Measurements from ENCODE around the gene VAPA.
A peak's percentile ranks its signal among the peaks of the same experiment; 100 is the strongest.

Gene VAPA

GRCh38 chr18:9947248-9947647 lies 33.4 kb downstream of the VAPA start:
- TF ChIP-seq TAF1 (IDR thresholded peaks at IDR 0.05; ENCODE audit: low read depth) (no peak), CEBPB (IDR thresholded peaks at IDR 0.05) (no peak), RAD21 (IDR thresholded peaks at IDR 0.05; ENCODE audit: low read depth) (no peak), TCF12 (IDR thresholded peaks at IDR 0.05; ENCODE audit: low read depth) (no peak), YY1 (IDR thresholded peaks at IDR 0.05; ENCODE audit: low read depth) (no peak), TEAD4 (IDR thresholded peaks at IDR 0.05) (no peak), ZBTB7A (IDR thresholded peaks at IDR 0.05; ENCODE audit: low read depth) (no peak), MAX (IDR thresholded peaks at IDR 0.05) (no peak), EP300 (IDR thresholded peaks at IDR 0.05; ENCODE audit: borderline replicate concordance) (no peak), REST (IDR thresholded peaks at IDR 0.05; ENCODE audit: low read depth) (no peak), FOXM1 (IDR thresholded peaks at IDR 0.05; ENCODE audit: borderline replicate concordance, low read depth) (no peak), EGR1 (IDR thresholded peaks at IDR 0.05) (no peak)
- TF ChIP-seq, protein P1, sequence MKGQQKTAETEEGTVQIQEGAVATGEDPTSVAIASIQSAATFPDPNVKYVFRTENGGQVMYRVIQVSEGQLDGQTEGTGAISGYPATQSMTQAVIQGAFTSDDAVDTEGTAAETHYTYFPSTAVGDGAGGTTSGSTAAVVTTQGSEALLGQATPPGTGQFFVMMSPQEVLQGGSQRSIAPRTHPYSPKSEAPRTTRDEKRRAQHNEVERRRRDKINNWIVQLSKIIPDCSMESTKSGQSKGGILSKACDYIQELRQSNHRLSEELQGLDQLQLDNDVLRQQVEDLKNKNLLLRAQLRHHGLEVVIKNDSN (IDR thresholded peaks at IDR 0.05) = no peak

DNA sequence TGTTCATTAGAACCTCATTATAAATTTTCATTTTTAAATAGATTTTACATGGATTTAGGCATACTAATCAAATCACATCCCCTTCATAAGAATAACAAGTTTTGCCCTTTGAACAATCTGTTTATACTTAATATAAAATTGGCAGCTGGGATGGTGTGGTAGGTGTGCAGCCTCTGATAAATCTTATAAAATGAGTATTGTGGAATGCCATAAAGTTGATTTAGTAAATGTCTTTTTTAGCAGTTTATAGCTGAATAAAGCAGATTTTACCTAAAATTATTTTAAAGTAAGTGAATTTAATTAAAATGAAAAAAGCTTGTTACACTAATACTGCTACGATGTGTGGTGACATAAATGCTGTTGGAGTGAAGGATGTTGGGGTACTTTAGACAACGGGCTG lies 35.5 kb downstream of the VAPA start:
- TF ChIP-seq RAD21 (IDR thresholded peaks at IDR 0.05; ENCODE audit: low read depth) = no peak
- no peak for TF ChIP-seq YY1 (IDR thresholded peaks at IDR 0.05; ENCODE audit: low read depth)
- TF ChIP-seq REST (IDR thresholded peaks at IDR 0.05; ENCODE audit: low read depth) = no peak
- TF ChIP-seq TAF1 (IDR thresholded peaks at IDR 0.05; ENCODE audit: low read depth) = no peak
- TF ChIP-seq EP300 (IDR thresholded peaks at IDR 0.05; ENCODE audit: borderline replicate concordance) = no peak
- TF ChIP-seq EGR1 (IDR thresholded peaks at IDR 0.05) = no peak

- TF ChIP-seq TAF1 (IDR thresholded peaks at IDR 0.05; ENCODE audit: low read depth) (no peak), REST (IDR thresholded peaks at IDR 0.05; ENCODE audit: low read depth) (no peak), RAD21 (IDR thresholded peaks at IDR 0.05; ENCODE audit: low read depth) (no peak), YY1 (IDR thresholded peaks at IDR 0.05; ENCODE audit: low read depth) (no peak), TCF12 (IDR thresholded peaks at IDR 0.05; ENCODE audit: low read depth) (no peak), CREB1 (IDR thresholded peaks at IDR 0.05; ENCODE audit: low read depth) (no peak)
These were observed 36.0 kb downstream of the VAPA start for GRCh38 chr18:9949861-9950260.

- no peak for TF ChIP-seq ZBTB7A (IDR thresholded peaks at IDR 0.05; ENCODE audit: low read depth)
- no peak for TF ChIP-seq EP300 (IDR thresholded peaks at IDR 0.05; ENCODE audit: borderline replicate concordance)
- peak; percentile 20; the same call in 1 of the 2 replicates for TF ChIP-seq NFIC (IDR thresholded peaks at IDR 0.05)
- TF ChIP-seq, protein P1 (IDR thresholded peaks at IDR 0.05) = no peak
- no peak for TF ChIP-seq CREB1 (IDR thresholded peaks at IDR 0.05; ENCODE audit: low read depth)
These were observed 36.6 kb downstream of the VAPA start for GRCh38 chr18:9950289-9951016.

All from Ishikawa (cell line).